Measurements from ENCODE around the gene CSPG5.

Gene CSPG5

GRCh38 chr3:47586746-47587145 is 8.1 kb upstream of the CSPG5 start:
- DNase-seq: no peak

DNA sequence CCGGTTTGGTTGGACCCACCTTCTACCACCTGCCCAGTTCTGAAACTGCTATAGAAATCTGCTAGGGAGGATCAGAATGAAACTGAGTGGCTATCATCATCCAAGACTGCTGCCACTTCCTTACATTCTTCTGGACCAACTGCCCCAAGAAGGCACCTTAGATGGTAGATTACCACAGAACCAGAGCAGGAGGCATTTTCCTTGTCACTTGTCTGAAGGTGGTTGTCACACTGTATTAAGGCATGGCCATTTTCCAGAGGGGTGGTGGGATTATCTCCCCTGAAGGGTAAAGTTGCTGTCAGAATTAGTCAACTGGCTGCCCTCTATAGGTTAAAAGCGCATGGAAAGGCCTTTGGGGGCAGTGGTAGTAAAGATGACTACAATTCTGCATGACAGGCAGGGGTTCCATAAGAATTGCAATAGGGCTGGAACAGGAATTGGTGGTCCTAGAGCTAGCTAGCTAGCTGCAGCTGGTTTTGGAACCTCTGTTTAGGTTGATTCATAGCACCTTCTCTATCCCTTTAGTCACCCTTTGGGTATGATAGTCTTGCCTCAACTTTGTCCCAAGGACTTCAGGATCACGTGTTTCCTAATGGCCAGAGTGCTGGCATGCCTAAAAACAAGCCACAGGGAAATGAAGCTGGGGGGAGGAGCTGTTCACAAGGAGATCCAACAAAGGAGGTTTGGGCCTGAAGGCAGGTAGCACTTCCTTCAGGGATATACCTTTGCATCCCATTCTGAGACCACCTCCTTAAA is 4.8 kb upstream of the CSPG5 start:
- no peak for DNase-seq

DNA sequence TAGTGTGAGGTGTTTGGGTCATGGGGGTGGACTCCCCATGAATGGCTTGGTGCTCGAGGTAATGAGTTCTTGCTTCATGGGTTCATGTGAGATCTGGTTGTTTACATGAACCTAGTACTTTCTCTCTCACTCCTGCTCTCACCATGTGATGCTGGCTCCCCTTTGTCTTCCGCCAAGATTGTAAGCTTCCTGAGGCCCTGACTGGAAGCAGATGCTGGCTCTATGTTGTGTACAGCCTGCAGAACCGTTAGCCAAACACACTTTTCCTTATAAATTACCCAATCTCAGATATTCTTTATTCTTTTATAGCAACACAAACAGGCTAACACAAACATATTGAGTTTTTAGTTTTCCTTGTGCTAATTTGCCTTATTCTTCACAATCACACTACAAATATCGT is 3.2 kb upstream of the CSPG5 start:
- DNase-seq: no peak

DNA sequence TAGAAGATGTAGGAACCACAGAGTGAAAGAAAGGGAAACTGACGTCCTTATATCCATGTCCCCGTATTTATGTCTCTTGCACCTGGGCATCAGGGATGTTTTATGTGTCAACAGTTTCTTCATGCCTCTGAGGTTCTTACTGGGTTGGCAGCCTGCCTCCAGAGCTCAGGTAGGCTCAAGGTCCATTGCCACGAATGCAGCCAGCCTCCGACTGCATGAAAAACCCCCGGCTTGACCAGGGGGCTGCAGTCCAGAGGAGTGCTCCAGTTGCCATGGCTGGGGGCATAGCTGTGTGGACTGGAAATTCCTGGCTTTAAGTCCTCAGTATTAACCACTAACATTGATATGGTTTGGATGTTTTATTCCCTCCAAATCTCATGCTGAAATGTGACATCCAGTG is 2.8 kb upstream of the CSPG5 start:
- no peak for DNase-seq

- no peak for DNase-seq
Measured at GRCh38 chr3:47580481-47580880, 1.8 kb upstream of the CSPG5 start.

- DNase-seq: no peak
Measured at GRCh38 chr3:47579875-47580274, 1.2 kb upstream of the CSPG5 start.

- no peak for DNase-seq
Measured at GRCh38 chr3:47578119-47578632, 489 bp downstream of the CSPG5 start.

GRCh38 chr3:47577583-47578118 is 1.0 kb downstream of the CSPG5 start:
- no peak for DNase-seq

DNA sequence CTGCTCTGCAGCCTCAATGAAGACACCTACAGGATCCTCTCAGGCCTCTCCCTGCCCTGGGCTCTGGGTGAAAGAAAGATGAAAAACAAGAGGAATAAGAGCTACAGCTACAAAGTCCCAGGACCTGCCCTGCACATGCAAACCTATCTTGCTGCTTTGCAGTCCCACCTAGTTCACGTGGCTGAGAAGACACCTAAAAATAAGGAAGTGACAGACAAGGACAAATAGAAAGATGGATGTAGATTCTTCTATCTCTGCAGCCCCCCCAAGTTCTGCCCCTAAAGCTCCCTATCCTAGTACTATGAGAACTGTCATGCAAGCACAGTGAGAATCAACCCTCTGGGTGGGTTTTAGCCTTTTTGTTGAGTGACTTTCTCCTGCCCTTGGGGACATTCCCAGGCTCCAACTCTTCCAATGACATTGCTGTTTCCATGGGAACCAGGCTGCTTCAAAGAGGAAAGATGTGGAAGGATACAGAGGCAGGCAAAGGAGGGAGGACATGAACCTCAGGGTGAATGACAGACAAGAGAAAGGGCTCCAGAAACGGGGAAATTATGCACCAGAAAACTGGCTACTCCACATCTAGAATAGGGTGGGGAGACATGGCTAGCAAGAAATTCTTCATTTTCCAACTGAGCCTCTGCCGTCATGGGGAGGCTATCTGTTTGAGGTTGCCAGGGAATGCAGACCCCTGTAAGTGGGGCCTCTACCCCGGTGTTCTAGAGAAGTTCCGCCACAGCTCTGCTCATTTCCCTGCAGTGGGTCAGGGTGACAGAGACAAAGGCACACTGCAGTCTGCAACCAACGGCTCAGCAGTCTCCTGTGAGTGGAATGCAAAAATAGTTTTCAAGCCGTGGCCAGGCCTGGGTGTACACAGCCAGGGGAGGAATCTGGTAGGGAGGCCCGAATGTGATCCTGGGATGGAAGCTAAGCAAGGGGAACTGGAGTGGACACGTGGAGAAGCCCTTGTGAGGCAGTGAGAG is 5.2 kb downstream of the CSPG5 start:
- DNase-seq: no peak

DNA sequence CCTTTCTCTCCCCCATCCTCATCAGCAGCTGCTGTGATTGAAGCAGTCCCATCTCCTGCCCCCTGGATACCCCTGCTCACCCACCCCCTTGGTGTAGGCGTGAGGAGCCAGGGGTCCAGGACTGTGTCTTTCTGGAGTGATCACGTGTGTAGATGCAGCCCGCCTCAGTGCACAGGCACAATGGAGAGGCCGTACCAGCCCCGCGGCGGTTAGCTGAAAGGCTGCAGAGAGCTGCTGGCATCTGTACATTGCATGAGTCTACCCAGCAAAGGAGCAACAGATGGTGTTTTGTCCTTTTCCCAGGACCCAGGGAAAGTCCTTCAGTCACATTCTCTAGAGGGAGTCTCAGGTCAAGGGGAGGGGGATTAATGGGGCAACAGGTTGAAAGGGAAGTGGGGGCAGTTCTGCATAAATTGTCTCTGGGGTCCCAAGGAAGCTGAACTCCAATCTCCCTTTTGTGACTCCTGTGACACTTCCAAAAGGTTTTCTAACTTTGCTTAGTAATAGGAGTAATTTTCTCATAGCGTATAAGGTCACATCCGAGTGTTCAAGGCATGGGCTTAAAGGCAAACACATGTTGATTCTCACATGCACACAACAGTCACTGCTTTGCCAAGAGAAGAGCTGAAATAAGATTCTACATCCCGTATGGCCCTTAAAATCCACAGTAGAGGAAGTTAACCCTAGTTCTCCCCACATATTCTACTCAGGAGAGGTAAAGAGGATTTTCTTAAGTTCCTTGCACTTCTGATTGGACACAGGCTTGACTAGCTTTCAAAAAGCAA is 7.1 kb downstream of the CSPG5 start:
- DNase-seq: no peak

- DNase-seq: no peak
Measured at GRCh38 chr3:47568901-47569300, 9.8 kb downstream of the CSPG5 start.

- no peak for DNase-seq
Measured at GRCh38 chr3:47567149-47567548, 11.5 kb downstream of the CSPG5 start.

- no peak for DNase-seq
Measured at GRCh38 chr3:47566667-47567066, 12.0 kb downstream of the CSPG5 start.

- DNase-seq: no peak
Measured at GRCh38 chr3:47565734-47566550, 12.7 kb downstream of the CSPG5 start.

DNA sequence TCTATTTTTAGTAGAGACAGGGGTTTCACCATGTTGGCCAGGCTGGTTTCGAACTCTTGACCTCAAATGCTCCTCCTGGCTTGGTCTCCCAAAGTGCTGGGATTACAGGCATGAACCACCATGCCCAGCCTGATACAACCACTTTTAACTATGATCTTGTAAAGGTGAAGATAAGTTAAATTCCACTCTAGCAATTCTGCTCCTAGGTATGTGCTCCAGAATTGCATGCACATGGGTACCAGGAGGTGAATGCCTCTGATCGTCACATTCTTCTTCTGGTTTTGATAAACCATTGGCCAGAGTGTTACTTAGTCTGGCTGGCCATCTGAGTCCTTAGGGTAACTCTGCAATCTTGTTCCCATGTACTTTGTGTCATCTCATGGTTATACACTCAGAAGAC is 22.3 kb downstream of the CSPG5 start:
- no peak for DNase-seq

GRCh38 chr3:47554335-47554734 is 24.3 kb downstream of the CSPG5 start:
- no peak for DNase-seq

- no peak for DNase-seq
Measured at GRCh38 chr3:47553407-47553806, 25.3 kb downstream of the CSPG5 start.

GRCh38 chr3:47542471-47543173 is 36.0 kb downstream of the CSPG5 start:
- DNase-seq: no peak

DNA sequence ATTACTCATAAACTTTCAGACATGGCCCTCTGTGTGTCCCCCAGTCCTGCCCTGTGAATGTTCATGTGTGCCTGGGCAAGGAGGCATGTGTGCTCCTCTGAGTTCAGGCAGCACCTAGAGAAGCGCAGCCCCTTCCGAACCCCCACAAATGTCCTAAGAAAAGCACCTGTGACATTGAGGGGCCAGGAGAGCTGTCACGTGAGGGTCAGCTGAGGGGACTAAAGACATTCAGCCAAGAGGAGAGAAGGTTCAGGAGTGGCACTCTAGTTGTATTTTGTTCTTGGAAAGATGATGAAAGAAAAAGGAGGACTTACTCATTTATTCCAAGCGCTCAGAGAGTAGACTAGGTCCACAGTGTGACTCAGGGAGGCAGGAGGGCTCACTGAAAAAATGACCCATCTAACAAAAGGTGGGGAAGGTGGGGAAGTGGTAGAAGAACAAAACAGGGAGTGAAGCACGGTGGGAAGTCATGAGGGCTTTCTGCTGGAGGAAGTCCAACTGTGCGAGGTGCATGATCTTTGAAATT is 37.0 kb downstream of the CSPG5 start:
- no peak for DNase-seq

DNA sequence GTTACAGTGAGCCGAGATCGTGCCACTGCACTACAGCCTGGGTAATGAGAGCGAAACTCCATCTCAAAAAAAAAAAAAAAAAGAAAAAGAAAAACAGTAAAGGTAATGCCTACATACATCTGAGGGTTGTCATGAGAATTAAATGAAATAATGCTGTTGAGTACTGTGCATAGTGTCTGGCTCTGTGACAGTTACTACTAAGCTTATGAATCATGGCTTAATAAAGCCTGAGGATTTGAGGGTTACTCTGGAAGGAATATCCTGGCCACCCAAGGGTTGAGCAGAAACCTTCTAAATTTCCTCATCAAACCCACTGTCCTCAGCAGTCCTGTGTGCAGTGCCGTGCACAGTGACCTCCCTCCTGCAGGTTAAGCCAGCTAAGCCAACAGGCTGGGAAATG is 38.4 kb downstream of the CSPG5 start:
- DNase-seq: no peak

GRCh38 chr3:47536967-47537366 is 41.7 kb downstream of the CSPG5 start:
- DNase-seq: no peak

Measured in NCI-H526 treated with DMSO at 0.1 percent for 48 hours (cell line).